Mesendoderm (in vitro differentiated cells): Measurements from ENCODE around the gene COA4.
A peak's percentile ranks its signal among the peaks of the same experiment; 100 is the strongest.

Source experiments
- DNase-seq: peaks from one replicate; pipeline ENCODE4 v3.0.0; 2013
- H2AK5ac ChIP-seq: 2 replicates; pipeline ENCODE4 v1.6.1; 2013; ENCODE audit warnings: low read length, inconsistent platforms
- H2BK120ac ChIP-seq: 2 replicates; pipeline ENCODE4 v1.6.1; 2013; ENCODE audit warnings: low read depth, mild to moderate bottlenecking, low read length, moderate library complexity, mixed read lengths
- H2BK15ac ChIP-seq: replicated peaks from 2 replicates; pipeline ENCODE4 v1.6.1; 2013; ENCODE audit warnings: low read depth, mild to moderate bottlenecking, moderate library complexity
- H2BK5ac ChIP-seq: 2 replicates; pipeline ENCODE4 v1.6.1; 2013; ENCODE audit warnings: low read length, inconsistent platforms
- H3K18ac ChIP-seq: 2 replicates; pipeline ENCODE4 v1.6.1; 2013; ENCODE audit warnings: mild to moderate bottlenecking, low read length, mixed read lengths
- H3K23ac ChIP-seq: one replicate; pipeline ENCODE4 v1.6.1; 2013; ENCODE audit warnings: low read length
- H3K27ac ChIP-seq: 2 replicates; pipeline ENCODE4 v1.5.1; 2013; ENCODE audit warnings: low read depth, mild to moderate bottlenecking, inconsistent platforms, low read length, moderate library complexity
- H3K27me3 ChIP-seq: 2 replicates; pipeline ENCODE4 v1.6.1; 2013; ENCODE audit warnings: low read length, control low read depth, mild to moderate bottlenecking, inconsistent platforms; ENCODE audit not compliant: insufficient read depth, poor library complexity
- H3K36me3 ChIP-seq: 2 replicates; pipeline ENCODE4 v1.6.1; 2013; ENCODE audit warnings: low read length, inconsistent platforms; ENCODE audit not compliant: control insufficient read depth, insufficient read depth
- H3K4ac ChIP-seq: one replicate; pipeline ENCODE4 v1.6.1; 2013; ENCODE audit warnings: low read depth, mild to moderate bottlenecking, low read length, moderate library complexity
- H3K4me1 ChIP-seq: 2 replicates; pipeline ENCODE4 v1.6.1; 2013; ENCODE audit warnings: low read depth, low read length, inconsistent platforms; ENCODE audit not compliant: control insufficient read depth
- H3K4me2 ChIP-seq: 2 replicates; pipeline ENCODE4 v1.6.1; 2013; ENCODE audit warnings: low read length
- H3K4me3 ChIP-seq: 2 replicates; pipeline ENCODE4 v1.5.1; 2013; ENCODE audit warnings: mild to moderate bottlenecking, low read length
- H3K56ac ChIP-seq: one replicate; pipeline ENCODE4 v1.6.1; 2013; ENCODE audit warnings: low read length
- H3K79me1 ChIP-seq: 2 replicates; pipeline ENCODE4 v1.6.1; 2013; ENCODE audit warnings: low read length, inconsistent platforms
- H3K79me2 ChIP-seq: 2 replicates; pipeline ENCODE4 v1.6.1; 2013; ENCODE audit warnings: mild to moderate bottlenecking, low read length; ENCODE audit not compliant: control insufficient read depth, insufficient read depth
- H3K9ac ChIP-seq: 2 replicates; pipeline ENCODE4 v1.6.1; 2013; ENCODE audit warnings: low read length, inconsistent platforms
- H4K5ac ChIP-seq: one replicate; pipeline ENCODE4 v1.6.1; 2013; ENCODE audit warnings: low read length
- H4K8ac ChIP-seq: one replicate; pipeline ENCODE4 v1.6.1; 2013; ENCODE audit warnings: low read depth, mild to moderate bottlenecking, control low read depth, low read length, moderate library complexity
- WGBS: extraction: QIAGEN DNeasy Blood & Tissue Kit; methylation state at CpG from one replicate; pipeline ENCODE4 v1.1.7; 2013; ENCODE audit warnings: low lambda C conversion rate, missing lambda C conversion rate; ENCODE audit not compliant: insufficient coverage; ENCODE audit errors: extremely low coverage; 5-methylcytosine and 5-hydroxymethylcytosine counted together

COA4 gene

GRCh38 chr11:73852049-73852448 is 24.6 kb downstream of the COA4 start:
- no peak overlapping the region for H3K4me2 ChIP-seq
- no peak overlapping the region for H2BK120ac ChIP-seq
- no peak overlapping the region for H3K4me3 ChIP-seq
- no peak overlapping the region for H2AK5ac ChIP-seq
- no CpG with 5 or more reads among the region's 3 CpGs for WGBS
- no peak overlapping the region for H3K4ac ChIP-seq
- H3K56ac ChIP-seq = no peak overlapping the region
- H3K27me3 ChIP-seq = no peaks in the 10 kb centered on the region
- H3K79me1 ChIP-seq = no peaks in the 10 kb centered on the region
- H3K23ac ChIP-seq = no peak overlapping the region
- no peak overlapping the region for H4K5ac ChIP-seq
- H4K8ac ChIP-seq = no peak overlapping the region
- H3K27ac ChIP-seq = no peak overlapping the region
- no peaks in the 10 kb centered on the region for H3K79me2 ChIP-seq
- no peak for DNase-seq
- H2BK15ac ChIP-seq = no peak overlapping the region
- no peak overlapping the region for H2BK5ac ChIP-seq
- H3K4me1 ChIP-seq = no peaks in the 10 kb centered on the region
- no peaks in the 10 kb centered on the region for H3K36me3 ChIP-seq
- no peak overlapping the region for H3K9ac ChIP-seq
- no peak overlapping the region for H3K18ac ChIP-seq

GRCh38 chr11:73851046-73851764 is 25.4 kb downstream of the COA4 start:
- no peak for DNase-seq
- Histone ChIP-seq H2BK15ac (no peak overlapping the region), H4K5ac (no peak overlapping the region)

GRCh38 chr11:73839123-73839457 is 37.6 kb downstream of the COA4 start:
- H3K36me3 ChIP-seq = no peaks in the 10 kb centered on the region
- no peaks in the 10 kb centered on the region for H3K79me2 ChIP-seq
- H2AK5ac ChIP-seq = no peak overlapping the region
- no peak overlapping the region for H3K18ac ChIP-seq
- peaks cover 2% of the 10 kb centered on the region for H3K4me1 ChIP-seq
- no peak overlapping the region for H3K23ac ChIP-seq
- H2BK15ac ChIP-seq = no peak overlapping the region
- no peak overlapping the region for H4K8ac ChIP-seq
- no peak overlapping the region for H4K5ac ChIP-seq
- DNase-seq = no peak
- H3K56ac ChIP-seq = no peak overlapping the region
- no peak overlapping the region for H3K4ac ChIP-seq
- no peaks in the 10 kb centered on the region for H3K27me3 ChIP-seq
- H3K4me2 ChIP-seq = no peak overlapping the region
- H3K27ac ChIP-seq = no peak overlapping the region
- no peaks in the 10 kb centered on the region for H3K79me1 ChIP-seq
- no peak overlapping the region for H3K4me3 ChIP-seq
- no peak overlapping the region for H2BK120ac ChIP-seq
- H3K9ac ChIP-seq = no peak overlapping the region
- H2BK5ac ChIP-seq = no peak overlapping the region

More at GRCh38 chr11:73851046-73851764, 25.4 kb downstream of the COA4 start:
- Histone ChIP-seq H2BK120ac (no peak overlapping the region), H3K79me1 (no peaks in the 10 kb centered on the region), H3K18ac (no peak overlapping the region), H3K4me1 (no peaks in the 10 kb centered on the region), H3K4me3 (no peak overlapping the region), H3K4me2 (no peak overlapping the region), H3K23ac (no peak overlapping the region), H3K79me2 (no peaks in the 10 kb centered on the region), H3K4ac (no peak overlapping the region), H2BK5ac (no peak overlapping the region), H3K9ac (no peak overlapping the region), H3K36me3 (no peaks in the 10 kb centered on the region), H2AK5ac (no peak overlapping the region), H4K8ac (no peak overlapping the region), H3K27me3 (no peaks in the 10 kb centered on the region), H3K56ac (no peak overlapping the region), H3K27ac (no peak overlapping the region)
- WGBS = no CpG with 5 or more reads among the region's 3 CpGs

- no peak overlapping the region for H3K56ac ChIP-seq
- H2BK15ac ChIP-seq = no peak overlapping the region
- H3K27ac ChIP-seq = no peak overlapping the region
- H3K18ac ChIP-seq = no peak overlapping the region
- peak; percentile 73 for DNase-seq
- no peak overlapping the region for H2AK5ac ChIP-seq
- WGBS = no CpG with 5 or more reads among the region's 3 CpGs
- no peak overlapping the region for H2BK120ac ChIP-seq
- no peak overlapping the region for H3K4me2 ChIP-seq
- no peak overlapping the region for H4K8ac ChIP-seq
- no peak overlapping the region for H2BK5ac ChIP-seq
- peak overlapping the region; percentile 10 for H3K9ac ChIP-seq
- H3K4me3 ChIP-seq = no peak overlapping the region
- no peak overlapping the region for H3K4ac ChIP-seq
- H4K5ac ChIP-seq = no peak overlapping the region
- no peaks in the 10 kb centered on the region for H3K27me3 ChIP-seq
- no peaks in the 10 kb centered on the region for H3K79me1 ChIP-seq
- H3K36me3 ChIP-seq = no peaks in the 10 kb centered on the region
- H3K4me1 ChIP-seq = peaks cover 2% of the 10 kb centered on the region
- H3K23ac ChIP-seq = no peak overlapping the region
- H3K79me2 ChIP-seq = no peaks in the 10 kb centered on the region
These were observed 38.1 kb downstream of the COA4 start for GRCh38 chr11:73838443-73839122.

- no peaks in the 10 kb centered on the region for H3K79me2 ChIP-seq
- H3K23ac ChIP-seq = no peak overlapping the region
- no peak overlapping the region for H3K4me2 ChIP-seq
- no peak overlapping the region for H3K18ac ChIP-seq
- no peak overlapping the region for H3K4ac ChIP-seq
- H3K56ac ChIP-seq = no peak overlapping the region
- no peak for DNase-seq
- no peak overlapping the region for H4K5ac ChIP-seq
- no peaks in the 10 kb centered on the region for H3K27me3 ChIP-seq
- no peak overlapping the region for H4K8ac ChIP-seq
- H3K79me1 ChIP-seq = no peaks in the 10 kb centered on the region
- no peak overlapping the region for H2BK120ac ChIP-seq
- H3K4me3 ChIP-seq = no peak overlapping the region
- H3K4me1 ChIP-seq = no peaks in the 10 kb centered on the region
- no peak overlapping the region for H3K27ac ChIP-seq
- no CpG with 5 or more reads among the region's 2 CpGs for WGBS
- no peak overlapping the region for H2BK5ac ChIP-seq
- no peaks in the 10 kb centered on the region for H3K36me3 ChIP-seq
- no peak overlapping the region for H3K9ac ChIP-seq
- H2BK15ac ChIP-seq = no peak overlapping the region
- H2AK5ac ChIP-seq = no peak overlapping the region
These were observed 43.6 kb downstream of the COA4 start for GRCh38 chr11:73833067-73833466.

- Histone ChIP-seq H3K4ac (no peak overlapping the region), H4K5ac (no peak overlapping the region), H2BK120ac (no peak overlapping the region), H3K4me3 (no peak overlapping the region), H3K27me3 (no peaks in the 10 kb centered on the region), H2AK5ac (no peak overlapping the region), H3K4me1 (no peaks in the 10 kb centered on the region), H3K4me2 (no peak overlapping the region), H3K79me2 (no peaks in the 10 kb centered on the region), H3K56ac (no peak overlapping the region), H3K36me3 (no peaks in the 10 kb centered on the region), H4K8ac (peak overlapping the region; percentile 13), H3K27ac (no peak overlapping the region), H3K9ac (no peak overlapping the region), H3K23ac (no peak overlapping the region), H2BK5ac (no peak overlapping the region), H2BK15ac (no peak overlapping the region), H3K79me1 (no peaks in the 10 kb centered on the region), H3K18ac (no peak overlapping the region)
- no peak for DNase-seq
- no CpG with 5 or more reads among the region's 1 CpG for WGBS
These were observed 46.4 kb downstream of the COA4 start for GRCh38 chr11:73830261-73830660.
